ENCODE results near the gene STUM.

The STUM gene

DNA sequence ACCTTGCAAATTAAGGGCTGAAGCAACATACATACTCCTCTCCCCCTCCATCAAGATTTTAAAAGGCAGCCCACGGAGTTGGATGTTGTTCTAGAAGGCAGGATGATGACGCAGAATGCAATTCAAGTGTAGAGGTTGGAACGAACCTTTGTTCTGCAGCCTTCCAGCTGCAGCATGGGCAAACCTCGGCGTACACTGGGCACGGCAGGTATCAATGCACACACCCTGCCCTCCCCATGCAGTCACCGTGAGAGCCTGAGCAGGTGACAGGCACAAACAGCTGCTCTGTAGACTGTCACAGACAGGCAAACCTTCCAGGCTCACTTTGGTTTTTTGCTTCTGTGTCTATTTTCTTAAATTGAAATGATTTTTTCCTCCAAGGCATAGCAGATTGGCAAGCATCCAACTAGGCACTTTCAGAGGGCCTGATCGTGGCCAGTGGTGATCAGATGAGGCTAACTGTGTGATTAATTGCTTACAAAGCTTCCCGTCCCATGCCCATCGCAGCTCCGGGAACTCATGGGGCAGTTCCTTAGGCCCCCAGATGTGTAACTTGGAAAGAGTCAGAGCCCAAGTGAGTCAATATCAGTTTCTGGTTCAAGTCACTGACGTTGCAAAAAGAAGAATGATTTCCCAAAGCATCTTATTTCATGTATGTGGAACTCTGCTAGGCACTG, 108.2 kb downstream of the STUM start:
- peak; percentile 49 for DNase-seq

- peak; percentile 55 for DNase-seq
Measured at GRCh38 chr1:226657895-226658545, 109.5 kb downstream of the STUM start.

DNA sequence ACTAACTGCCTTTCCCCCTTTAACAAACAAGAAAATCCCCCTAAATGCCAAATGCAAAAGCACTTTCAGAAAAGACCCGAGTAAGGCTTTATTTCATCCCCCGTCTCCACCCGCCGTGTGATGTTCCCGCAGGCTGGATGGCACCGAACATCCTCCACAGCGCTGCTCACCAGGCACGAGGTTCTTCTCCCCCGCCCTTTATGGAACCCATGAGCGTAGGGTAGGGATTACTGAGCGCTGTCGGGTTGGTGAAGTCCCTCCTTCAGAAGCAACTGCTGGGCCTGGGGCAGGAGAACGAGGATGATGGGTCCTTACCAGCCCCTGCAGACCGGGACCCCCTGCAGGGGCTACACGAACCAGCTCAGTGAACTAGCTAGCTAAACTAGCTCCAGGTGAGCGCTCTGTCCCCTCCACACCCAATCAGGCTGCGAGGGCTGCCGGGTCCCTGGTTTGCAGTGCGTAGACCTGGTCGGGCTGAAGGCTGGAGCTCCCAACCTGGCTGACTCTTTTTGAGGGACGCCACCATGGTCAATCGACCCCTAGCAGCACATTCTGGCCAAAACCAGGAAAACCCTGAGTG, 110.1 kb downstream of the STUM start:
- no peak for DNase-seq
